Thyroid gland (tissue), 4 donors: ENCODE measurements around the gene ITGB1. TPM values are rescaled to one million over a fixed set of nuclear protein-coding genes. Genes with fewer than 3 reads are reported as not detected.

Experiments used
- DNase-seq, 2 donors: peaks; one replicate each; pipeline ENCODE4 v3.0.0-alpha.2; 2019
- H3K27ac ChIP-seq, 3 donors: fragments of 200-600 bp; sonication (generic); 1 replicate in 2 of 3; 2 replicates in 1 of 3; pipeline ENCODE4 v1.5.1; 2016 to 2019; ENCODE audit warnings: mild to moderate bottlenecking in 1 of 3, moderate library complexity in 1 of 3
- H3K27me3 ChIP-seq: fragments of 200-600 bp; sonication (generic); one replicate; pipeline ENCODE4 v1.5.1; 2019
- H3K36me3 ChIP-seq, 2 donors: fragments of 200-600 bp; sonication (generic); one replicate each; pipeline ENCODE4 v1.5.1; 2016 to 2019
- H3K4me1 ChIP-seq, 2 donors: fragments of 200-600 bp; sonication (generic); one replicate each; pipeline ENCODE4 v1.5.1; 2017 to 2019
- H3K4me3 ChIP-seq, 3 donors: fragments of 200-600 bp; sonication (generic); replicated peaks in 1 of 3; 1 replicate in 2 of 3; 2 replicates in 1 of 3; pipeline ENCODE4 v1.5.1; 2016; ENCODE audit warnings: mild to moderate bottlenecking in 1 of 3
- H3K9me3 ChIP-seq: fragments of 200-600 bp; sonication (generic); one replicate; pipeline ENCODE4 v1.5.1; 2017
- POLR2A ChIP-seq, 2 donors: fragments of 450-650 bp; IDR thresholded peaks; one replicate each; pipeline ENCODE4 v1.6.1; 2017; ENCODE audit warnings: antibody characterized with exemption in 2 of 2, mild to moderate bottlenecking in 2 of 2, moderate library complexity in 1 of 2
- WGBS, 2 donors: methylation state at CpG; one replicate each; pipeline ENCODE4 v1.1.5; 2017; 5-methylcytosine and 5-hydroxymethylcytosine counted together
- intact Hi-C: fragments of 100-400 bp; cut with DNase I; formaldehyde crosslinking; loops from one replicate; pipeline ENCODE4 v1.15.1; 2023
- total RNA-seq, 4 donors: library from RNA; depleted of rRNA; stranded (reverse); fragments of >200 nt; gene quantifications; one replicate each; pipeline ENCODE4 v1.2.3, GENCODE V29; 2016
- TF ChIP-seq, protein P1 (sequence below), 6 experiments: fragments of 200-600 bp in 3 of 6; fragments of 450-650 bp in 3 of 6; sonication (generic) in 3 of 6; IDR thresholded peaks; one replicate each; pipeline ENCODE4 v1.5.1; 2016 to 2019; ENCODE audit warnings: antibody characterized with exemption in 6 of 6, mild to moderate bottlenecking in 2 of 6, inconsistent platforms in 1 of 6, moderate library complexity in 1 of 6

Gene ITGB1
- total RNA-seq, 4 donors from 2014 or later, result 264 to 699 (median 417) TPM

DNA sequence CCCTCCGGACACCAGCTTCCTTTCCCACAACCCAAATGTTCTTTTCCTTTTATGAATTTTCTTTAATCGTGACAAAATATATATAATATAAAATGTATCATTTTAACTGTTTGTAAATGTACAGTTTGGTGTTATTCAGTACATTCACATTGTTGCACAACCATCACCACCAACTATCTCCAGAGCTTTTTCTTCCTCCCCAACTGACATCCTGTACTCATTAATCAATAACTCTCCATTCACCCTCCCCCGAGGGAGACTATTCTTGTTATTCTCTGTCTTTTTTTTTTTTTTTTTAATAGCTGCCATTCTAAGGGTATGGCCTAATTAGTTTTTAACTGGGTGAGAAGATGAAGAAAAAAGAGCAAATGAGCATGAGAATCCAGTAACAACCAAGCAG is 30.6 kb upstream of the ITGB1 start:
- H3K4me1 ChIP-seq, result peaks cover 0 to 6% of the 10 kb centered on the region in 2 donors

DNA sequence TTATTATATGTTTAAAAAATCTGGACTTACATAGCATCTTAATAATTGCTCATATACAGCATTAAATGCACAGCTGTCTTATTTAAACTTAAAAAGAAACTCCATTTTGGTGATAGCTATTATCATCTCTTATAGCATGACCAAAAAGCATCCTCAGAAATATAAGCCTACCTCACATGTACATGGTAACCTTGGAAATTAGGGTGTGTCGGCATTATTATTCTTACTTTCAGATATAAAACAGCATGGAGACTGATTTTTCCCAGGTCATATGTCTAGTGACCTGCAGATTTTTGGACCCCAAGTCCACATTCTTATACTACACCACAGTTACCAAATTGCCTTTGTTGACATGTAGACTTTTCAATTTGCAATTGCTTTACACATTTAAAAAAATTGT is 29.1 kb upstream of the ITGB1 start:
- Histone ChIP-seq H3K4me3 (no peak overlapping the region), H3K9me3 (no peaks in the 10 kb centered on the region), H3K27me3 (no peaks in the 10 kb centered on the region), H3K36me3 (no peaks in the 10 kb centered on the region), H3K4me1 (peaks cover 0 to 6% of the 10 kb centered on the region in 2 donors), H3K27ac (no peak overlapping the region)
- DNase-seq, result no peak
- intact Hi-C loops, result no loop called here
- WGBS, 2 donors, result 96 to 97% methylated on average over 1 of the region's 1 CpG
- TF ChIP-seq, protein P1, sequence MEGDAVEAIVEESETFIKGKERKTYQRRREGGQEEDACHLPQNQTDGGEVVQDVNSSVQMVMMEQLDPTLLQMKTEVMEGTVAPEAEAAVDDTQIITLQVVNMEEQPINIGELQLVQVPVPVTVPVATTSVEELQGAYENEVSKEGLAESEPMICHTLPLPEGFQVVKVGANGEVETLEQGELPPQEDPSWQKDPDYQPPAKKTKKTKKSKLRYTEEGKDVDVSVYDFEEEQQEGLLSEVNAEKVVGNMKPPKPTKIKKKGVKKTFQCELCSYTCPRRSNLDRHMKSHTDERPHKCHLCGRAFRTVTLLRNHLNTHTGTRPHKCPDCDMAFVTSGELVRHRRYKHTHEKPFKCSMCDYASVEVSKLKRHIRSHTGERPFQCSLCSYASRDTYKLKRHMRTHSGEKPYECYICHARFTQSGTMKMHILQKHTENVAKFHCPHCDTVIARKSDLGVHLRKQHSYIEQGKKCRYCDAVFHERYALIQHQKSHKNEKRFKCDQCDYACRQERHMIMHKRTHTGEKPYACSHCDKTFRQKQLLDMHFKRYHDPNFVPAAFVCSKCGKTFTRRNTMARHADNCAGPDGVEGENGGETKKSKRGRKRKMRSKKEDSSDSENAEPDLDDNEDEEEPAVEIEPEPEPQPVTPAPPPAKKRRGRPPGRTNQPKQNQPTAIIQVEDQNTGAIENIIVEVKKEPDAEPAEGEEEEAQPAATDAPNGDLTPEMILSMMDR (IDR thresholded peaks at IDR 0.05), result no peak
- TF ChIP-seq POLR2A (IDR thresholded peaks at IDR 0.05), result no peak

More for the DNA sequence above, 30.6 kb upstream of the ITGB1 start:
- WGBS, 2 donors, result 68 to 69% methylated on average over 3 of the region's 3 CpGs
- DNase-seq, result no peak
- no peak for TF ChIP-seq POLR2A (IDR thresholded peaks at IDR 0.05)
- TF ChIP-seq, protein P1 (IDR thresholded peaks at IDR 0.05), result no peak
- no peak overlapping the region for H3K27ac ChIP-seq
- no peak overlapping the region for H3K4me3 ChIP-seq
- no peaks in the 10 kb centered on the region for H3K9me3 ChIP-seq
- H3K27me3 ChIP-seq, result no peaks in the 10 kb centered on the region
- H3K36me3 ChIP-seq, result no peaks in the 10 kb centered on the region
- intact Hi-C loops, result no loop called here

DNA sequence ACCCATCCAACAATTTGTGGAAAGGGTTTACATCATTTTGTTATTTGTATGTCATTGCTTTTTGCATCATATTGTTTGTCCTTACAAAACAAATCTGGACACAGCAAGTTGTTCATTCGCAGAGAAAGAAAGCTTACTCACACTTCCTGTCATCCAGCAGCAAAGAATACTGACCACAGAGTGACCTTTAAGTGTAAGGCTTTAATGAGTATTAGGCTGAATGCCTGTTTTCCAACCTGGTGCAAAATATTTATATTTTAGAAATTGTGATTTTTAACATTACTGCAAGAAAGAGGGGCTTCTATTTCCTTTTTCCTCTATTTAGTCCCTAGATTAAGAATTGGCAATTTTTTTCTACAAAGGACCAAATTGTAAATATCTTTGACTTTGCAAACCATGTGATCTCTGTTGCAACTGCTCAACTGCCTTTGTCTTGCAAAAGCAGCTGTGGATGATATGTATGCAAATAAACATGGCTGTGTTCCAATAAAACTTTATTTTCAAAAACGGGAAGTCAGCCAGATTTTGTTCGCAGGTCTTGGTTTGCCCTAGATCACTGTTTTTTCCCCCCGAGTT is 27.8 kb upstream of the ITGB1 start:
- H3K27ac ChIP-seq, result no peak overlapping the region
- DNase-seq, result no peak
- intact Hi-C loops, result no loop called here
- TF ChIP-seq, protein P1 (IDR thresholded peaks at IDR 0.05), result no peak
- no peak for TF ChIP-seq POLR2A (IDR thresholded peaks at IDR 0.05)
- no peak overlapping the region for H3K4me3 ChIP-seq
- no peaks in the 10 kb centered on the region for H3K27me3 ChIP-seq
- 61 to 62% methylated on average over 4 of the region's 4 CpGs for WGBS, 2 donors
- H3K36me3 ChIP-seq, result no peaks in the 10 kb centered on the region
- no peaks in the 10 kb centered on the region for H3K9me3 ChIP-seq
- H3K4me1 ChIP-seq, result peaks cover 0 to 15% of the 10 kb centered on the region in 2 donors

DNA sequence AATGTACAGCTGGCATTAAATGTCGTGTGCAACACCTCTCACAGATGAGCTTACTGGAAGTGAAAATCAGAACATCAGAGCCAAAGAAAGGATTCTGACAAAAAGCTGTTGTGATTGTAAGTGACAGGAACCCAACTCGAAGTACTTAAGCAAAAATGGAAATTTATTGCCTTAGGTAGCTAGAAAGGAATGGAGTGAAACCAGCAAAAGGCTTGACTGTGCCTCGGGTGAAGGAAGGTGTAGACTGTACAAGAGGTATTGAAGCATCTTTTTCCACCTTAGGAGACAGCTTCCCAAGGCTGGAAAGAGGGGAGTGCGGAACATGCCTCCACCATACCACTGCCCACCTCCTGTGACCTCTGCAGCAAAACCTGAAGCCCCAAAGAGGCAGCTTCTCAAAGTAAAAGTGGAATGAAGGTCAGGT is 27.3 kb upstream of the ITGB1 start:
- Histone ChIP-seq H3K27me3 (no peaks in the 10 kb centered on the region), H3K36me3 (no peaks in the 10 kb centered on the region), H3K9me3 (no peaks in the 10 kb centered on the region), H3K4me3 (no peak overlapping the region), H3K27ac (no peak overlapping the region), H3K4me1 (peaks cover 0 to 16% of the 10 kb centered on the region in 2 donors)
- WGBS, 2 donors, result 86 to 88% methylated on average over 4 of the region's 4 CpGs
- DNase-seq, result no peak
- no peak for TF ChIP-seq POLR2A (IDR thresholded peaks at IDR 0.05)
- TF ChIP-seq, protein P1 (IDR thresholded peaks at IDR 0.05), result no peak
- intact Hi-C loops, result no loop called here

DNA sequence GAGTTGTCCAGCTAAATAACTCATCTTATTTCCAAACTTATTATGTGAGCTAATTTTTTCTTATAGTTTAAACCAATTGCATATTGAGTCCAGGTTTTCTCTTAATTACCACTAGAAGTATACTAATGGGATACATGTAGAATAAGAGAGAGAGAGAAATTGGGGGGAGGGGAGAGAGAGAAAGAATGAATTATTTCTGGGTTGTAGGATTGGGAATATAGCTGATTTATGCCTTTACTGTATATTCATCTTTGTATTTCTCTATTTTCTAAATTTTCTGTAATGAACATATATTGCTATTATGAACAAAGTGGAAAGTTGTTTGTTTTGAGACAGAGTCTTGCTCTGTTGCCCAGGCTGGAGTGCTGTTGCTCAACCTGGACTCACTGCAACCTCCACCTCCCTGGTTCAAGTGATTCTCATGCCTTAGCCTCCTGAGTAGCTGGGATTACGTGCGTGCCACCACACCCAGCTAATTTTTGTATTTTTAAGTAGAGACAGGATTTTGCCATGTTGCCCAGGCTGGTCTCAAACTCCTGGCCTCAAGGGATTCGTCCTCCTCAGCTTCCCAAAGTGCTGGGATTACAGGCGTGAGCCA is 26.1 kb upstream of the ITGB1 start:
- Histone ChIP-seq H3K4me3 (no peak overlapping the region), H3K4me1 (peaks cover 3 to 16% of the 10 kb centered on the region in 2 donors), H3K36me3 (no peaks in the 10 kb centered on the region), H3K27me3 (no peaks in the 10 kb centered on the region), H3K9me3 (no peaks in the 10 kb centered on the region), H3K27ac (no peak overlapping the region)
- DNase-seq, result no peak
- intact Hi-C loops, result no loop called here
- 92 to 96% methylated on average over 4 of the region's 4 CpGs for WGBS, 2 donors
- TF ChIP-seq POLR2A (IDR thresholded peaks at IDR 0.05), result no peak
- TF ChIP-seq, protein P1 (IDR thresholded peaks at IDR 0.05), result no peak
